OCI-LY3 (cell line): ENCODE results near the gene GIPC2.

Experiments used
- EZH2phosphoT487 ChIP-seq: fragments of 200-600 bp; shearing (Covaris generic); IDR thresholded peaks from 2 replicates; pipeline ENCODE4 v1.6.1; 2018; ENCODE audit warnings: antibody characterized with exemption, mixed run types, low read depth
- TF ChIP-seq, protein P1 (sequence below): fragments of 200-600, 300-600 bp; sonication (generic); IDR thresholded peaks from 2 replicates; pipeline ENCODE4 v1.5.1; 2014; ENCODE audit warnings: antibody characterized with exemption, low read length, low read depth

- TF ChIP-seq, protein P1, sequence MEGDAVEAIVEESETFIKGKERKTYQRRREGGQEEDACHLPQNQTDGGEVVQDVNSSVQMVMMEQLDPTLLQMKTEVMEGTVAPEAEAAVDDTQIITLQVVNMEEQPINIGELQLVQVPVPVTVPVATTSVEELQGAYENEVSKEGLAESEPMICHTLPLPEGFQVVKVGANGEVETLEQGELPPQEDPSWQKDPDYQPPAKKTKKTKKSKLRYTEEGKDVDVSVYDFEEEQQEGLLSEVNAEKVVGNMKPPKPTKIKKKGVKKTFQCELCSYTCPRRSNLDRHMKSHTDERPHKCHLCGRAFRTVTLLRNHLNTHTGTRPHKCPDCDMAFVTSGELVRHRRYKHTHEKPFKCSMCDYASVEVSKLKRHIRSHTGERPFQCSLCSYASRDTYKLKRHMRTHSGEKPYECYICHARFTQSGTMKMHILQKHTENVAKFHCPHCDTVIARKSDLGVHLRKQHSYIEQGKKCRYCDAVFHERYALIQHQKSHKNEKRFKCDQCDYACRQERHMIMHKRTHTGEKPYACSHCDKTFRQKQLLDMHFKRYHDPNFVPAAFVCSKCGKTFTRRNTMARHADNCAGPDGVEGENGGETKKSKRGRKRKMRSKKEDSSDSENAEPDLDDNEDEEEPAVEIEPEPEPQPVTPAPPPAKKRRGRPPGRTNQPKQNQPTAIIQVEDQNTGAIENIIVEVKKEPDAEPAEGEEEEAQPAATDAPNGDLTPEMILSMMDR: no peak
- TF ChIP-seq EZH2phosphoT487: no peak
Observed at GRCh38 chr1:78054559-78054958, 8.8 kb downstream of the GIPC2 start.
